HCT116 (cell line): ENCODE results near the gene TMEM120A. TPM values are rescaled to one million over a fixed set of nuclear protein-coding genes. Genes with fewer than 3 reads are reported as not detected.

Source experiments
- ATAC-seq: fragments of 200-7000 bp; cut with Tn5 transposase; 2 replicates; pipeline ENCODE4 v1.9.1; 2020; ENCODE audit warnings: mild to moderate bottlenecking, moderate library complexity
- BruUV-seq: library from RNA; stranded (reverse); fragments of 400-500 nt; replicated peaks from 2 replicates; lab custom pipeline; 2021; lab: Mats Ljungman, UMichigan
- CTCF ChIA-PET: fragments of 300-600 bp; sonication (Branson Sonifier 250); formaldehyde crosslinking; loops from one replicate; lab custom pipeline; 2021; ENCODE audit warnings: antibody characterized with exemption; lab: Charles Lee
- POLR2A ChIA-PET: fragments of 300-600, 350-600 bp; sonication (Branson Sonifier 250); formaldehyde crosslinking; loops from one replicate; lab custom pipeline; 2021; ENCODE audit warnings: antibody characterized with exemption; lab: Charles Lee
- RAD21 ChIA-PET, 2 experiments: fragments of 300-600 bp; sonication (Branson Sonifier 250); formaldehyde crosslinking; loops; one replicate each; lab custom pipeline; 2023; ENCODE audit warnings: low total read pairs in 2 of 2; ENCODE audit not compliant: uncharacterized antibody in 2 of 2, unreplicated experiment in 2 of 2, low non-redundant PET in 1 of 2; lab: Charles Lee
- DNase-seq: peaks from one replicate; pipeline ENCODE4 v3.0.0-alpha.2; 2010; ENCODE audit warnings: low read depth, low spot score
- H2AFZ ChIP-seq: fragments of 200-600 bp; shearing (Covaris generic), sonication (generic); 2 replicates; pipeline ENCODE4 v1.6.1; 2017; ENCODE audit warnings: low read depth, mixed run types, mixed read lengths, antibody characterized with exemption, low read length; ENCODE audit not compliant: poor library complexity, severe bottlenecking
- H3K27ac ChIP-seq: 2 replicates; pipeline ENCODE4 v1.5.1; 2012; ENCODE audit warnings: low read depth, low read length
- H3K27me3 ChIP-seq: fragments of 200-600 bp; sonication (generic); 2 replicates; pipeline ENCODE4 v1.6.1; 2016; ENCODE audit warnings: mixed run types, low read length, mixed read lengths; ENCODE audit not compliant: insufficient read depth
- H3K36me3 ChIP-seq, 2 experiments: fragments of 200-500 bp in 1 of 2; fragments of 200-600 bp in 1 of 2; sonication (Bioruptor generic) in 1 of 2; sonication (generic) in 1 of 2; 2 replicates each; pipeline versions ENCODE4 v1.5.1 to v1.6.1; 2014 to 2016; ENCODE audit warnings: low read length in 2 of 2, inconsistent platforms in 1 of 2, mixed read lengths in 1 of 2, mixed run types in 1 of 2; ENCODE audit not compliant: insufficient read depth in 2 of 2, control insufficient read depth in 1 of 2
- H3K4me1 ChIP-seq, 2 experiments: fragments of 200-600 bp in 1 of 2; sonication (generic) in 1 of 2; 2 replicates each; pipeline versions ENCODE4 v1.5.1 to v1.6.1; 2012 to 2017; ENCODE audit warnings: low read length in 2 of 2, inconsistent platforms in 1 of 2, mild to moderate bottlenecking in 1 of 2, mixed read lengths in 1 of 2, mixed run types in 1 of 2, moderate library complexity in 1 of 2; ENCODE audit not compliant: insufficient read depth in 2 of 2, control insufficient read depth in 1 of 2
- H3K4me2 ChIP-seq: fragments of 200-600 bp; sonication (generic); 2 replicates; pipeline ENCODE4 v1.6.1; 2017; ENCODE audit warnings: mixed run types, low read length, mixed read lengths
- H3K4me3 ChIP-seq, 2 experiments: fragments of 200-600 bp in 1 of 2; sonication (generic) in 1 of 2; replicated peaks in 1 of 2; 2 replicates each; pipeline ENCODE4 v1.5.1; 2011 to 2016; ENCODE audit warnings: low read length in 2 of 2, control low read depth in 1 of 2, low read depth in 1 of 2, mild to moderate bottlenecking in 1 of 2, mixed read lengths in 1 of 2, mixed run types in 1 of 2
- H3K79me2 ChIP-seq: fragments of 200-600 bp; sonication (generic); 2 replicates; pipeline ENCODE4 v1.6.1; 2017; ENCODE audit warnings: mild to moderate bottlenecking, mixed run types, low read length, moderate library complexity, mixed read lengths; ENCODE audit not compliant: insufficient read depth
- H3K9ac ChIP-seq: fragments of 200-600 bp; sonication (generic); 2 replicates; pipeline ENCODE4 v1.6.1; 2016; ENCODE audit warnings: low read length, mixed read lengths
- H3K9me2 ChIP-seq: fragments of 200-600 bp; sonication (generic), shearing (Covaris generic); 2 replicates; pipeline ENCODE4 v1.6.1; 2017; ENCODE audit warnings: mixed run types, mild to moderate bottlenecking, moderate library complexity; ENCODE audit not compliant: insufficient read depth
- H3K9me3 ChIP-seq, 2 experiments: fragments of 200-500 bp in 1 of 2; fragments of 200-600 bp in 1 of 2; sonication (Bioruptor generic) in 1 of 2; sonication (generic) in 1 of 2; 2 replicates each; pipeline ENCODE4 v1.6.1; 2014 to 2017; ENCODE audit warnings: low read length in 2 of 2, mixed read lengths in 2 of 2, inconsistent platforms in 1 of 2, low read depth in 1 of 2, mild to moderate bottlenecking in 1 of 2, mixed run types in 1 of 2, moderate library complexity in 1 of 2; ENCODE audit not compliant: control insufficient read depth in 1 of 2, insufficient read depth in 1 of 2
- H4K20me1 ChIP-seq: fragments of 200-600 bp; sonication (generic), shearing (Covaris generic); 2 replicates; pipeline ENCODE4 v1.6.1; 2017; ENCODE audit warnings: mixed run types, mild to moderate bottlenecking, moderate library complexity; ENCODE audit not compliant: insufficient read depth
- CEBPB ChIP-seq: IDR thresholded peaks from 2 replicates; pipeline ENCODE4 v1.6.1; 2012; ENCODE audit warnings: low read depth
- CTCF ChIP-seq, 3 experiments: fragments of 200-600 bp in 1 of 3; sonication (generic) in 1 of 3; IDR thresholded peaks in 2 of 3; conservative IDR thresholded peaks in 1 of 3; 2 replicates each; pipeline ENCODE4 v1.5.1; 2012 to 2017; ENCODE audit warnings: low read depth in 2 of 3, low read length in 2 of 3, antibody characterized with exemption in 1 of 3, borderline replicate concordance in 1 of 3, control low read depth in 1 of 3, mild to moderate bottlenecking in 1 of 3, mixed read lengths in 1 of 3, mixed run types in 1 of 3, moderate library complexity in 1 of 3; ENCODE audit not compliant: insufficient read depth in 1 of 3
- JUND ChIP-seq: IDR thresholded peaks from 2 replicates; pipeline ENCODE4 v1.6.1; 2012
- RAD21 ChIP-seq: IDR thresholded peaks from 2 replicates; pipeline ENCODE4 v1.6.1; 2012; ENCODE audit warnings: low read depth, mild to moderate bottlenecking
- SRF ChIP-seq: IDR thresholded peaks from 2 replicates; pipeline ENCODE4 v1.6.1; 2012; ENCODE audit warnings: low read depth
- TCF7L2 ChIP-seq: IDR thresholded peaks from 2 replicates; pipeline ENCODE4 v1.7.0; 2011; ENCODE audit warnings: borderline replicate concordance, inconsistent platforms; ENCODE audit not compliant: insufficient read depth, insufficient read length; ENCODE audit errors: extremely low read depth
- ZBTB33 ChIP-seq: IDR thresholded peaks from 2 replicates; pipeline ENCODE4 v1.6.1; 2011; ENCODE audit warnings: mild to moderate bottlenecking, low read length, moderate library complexity; ENCODE audit not compliant: insufficient replicate concordance; ENCODE audit errors: extremely low read depth
- ZFX ChIP-seq: fragments of 450-650 bp; IDR thresholded peaks from 2 replicates; pipeline ENCODE4 v1.6.1; 2017
- intact Hi-C: fragments of 100-400 bp; cut with micrococcal nuclease; formaldehyde crosslinking; loops from 2 replicates; pipeline ENCODE4 v1.10.0; 2022
- total RNA-seq: library from RNA; stranded (reverse); gene quantifications from one replicate; pipeline ENCODE4 v1.2.1, GENCODE V29; 2021; ENCODE audit not compliant: unreplicated experiment

Gene TMEM120A
- total RNA-seq, 1 experiment from 2014 or later = 25.9 TPM

DNA sequence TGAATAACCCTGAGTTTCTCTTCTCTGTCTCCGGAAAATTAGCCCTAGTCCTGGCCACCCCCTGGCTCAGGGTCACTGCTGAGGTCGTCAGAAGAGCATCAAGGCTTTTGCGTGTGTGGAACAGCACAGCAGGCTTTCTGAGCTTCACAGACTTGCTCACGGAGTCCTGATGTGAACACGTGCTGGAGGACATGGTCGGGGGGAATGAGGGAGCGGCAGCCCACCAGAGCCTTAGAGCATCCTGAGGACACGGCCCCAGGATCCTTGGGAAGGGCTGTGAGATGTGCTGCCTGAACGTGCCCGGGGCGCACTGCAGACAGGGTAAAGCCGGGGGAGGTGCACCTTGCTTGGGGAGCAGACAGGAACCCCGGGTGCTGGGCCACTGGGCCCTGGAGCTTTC lies 28.8 kb downstream of the TMEM120A start:
- H2AFZ ChIP-seq = no peak overlapping the region
- H3K36me3 ChIP-seq = no peaks in the 10 kb centered on the region
- intact Hi-C loops = no loop called here
- no peaks in the 10 kb centered on the region for H3K4me1 ChIP-seq
- no peak overlapping the region for H3K4me2 ChIP-seq
- ATAC-seq (no peak), DNase-seq (no peak)
- no TSS peak for BruUV-seq
- CTCF ChIA-PET = no interaction called here
- TF ChIP-seq RAD21 (no peak), JUND (no peak), SRF (no peak), TCF7L2 (no peak), ZBTB33 (no peak), ZFX (no peak), CEBPB (no peak), CTCF (IDR thresholded peaks at IDR 0.05 in 2 of 3, conservative IDR thresholded peaks at IDR 0.05 in 1 of 3; ENCODE audit: borderline replicate concordance in 1 of 3, insufficient read depth in 1 of 3, low read depth in 2 of 3, low read length in 2 of 3) (no peak)
- H3K9ac ChIP-seq = no peak overlapping the region
- POLR2A ChIA-PET = no interaction called here
- H3K9me3 ChIP-seq = no peaks in the 10 kb centered on the region
- no peaks in the 10 kb centered on the region for H3K79me2 ChIP-seq
- H3K27me3 ChIP-seq = no peaks in the 10 kb centered on the region
- H3K4me3 ChIP-seq = no peak overlapping the region
- RAD21 ChIA-PET = no interaction called here
- H4K20me1 ChIP-seq = no peaks in the 10 kb centered on the region
- H3K9me2 ChIP-seq = no peaks in the 10 kb centered on the region
- no peak overlapping the region for H3K27ac ChIP-seq
